ENCODE results near the gene ZNF628. TPM values are rescaled to one million over a fixed set of nuclear protein-coding genes. Genes with fewer than 3 reads are reported as not detected.

The ZNF628 gene
- total and polyA plus RNA-seq, 2 donors (not counting 1 experiment from before 2014, with no cell fraction given) = 0.49 to 1.3 TPM

DNA sequence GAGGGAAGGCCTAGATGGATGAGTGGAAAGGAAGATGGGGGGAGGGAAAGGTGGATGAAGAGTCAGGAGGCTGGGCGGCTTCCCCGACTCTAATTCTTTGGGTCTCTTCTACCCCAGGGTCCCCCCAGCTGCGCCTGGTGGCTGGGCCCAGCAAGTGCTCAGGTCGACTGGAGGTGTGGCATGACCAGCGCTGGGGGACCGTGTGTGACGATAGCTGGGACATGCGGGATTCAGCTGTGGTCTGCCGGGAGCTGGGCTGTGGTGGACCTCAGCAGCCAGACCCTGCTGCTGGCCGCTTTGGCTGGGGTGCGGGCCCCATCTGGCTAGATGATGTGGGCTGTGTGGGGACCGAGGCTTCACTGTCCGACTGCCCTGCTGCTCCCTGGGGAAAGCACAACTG, 21.3 kb downstream of the ZNF628 start:
- Histone ChIP-seq H3K4me1 (ENCODE audit: control insufficient read depth, extremely low read depth, insufficient read depth, low read length) (peaks cover 11% of the 10 kb centered on the region), H3K79me2 (ENCODE audit: control insufficient read depth, insufficient read depth, low read length) (peaks cover 8% of the 10 kb centered on the region), H3K9me3 (ENCODE audit: control insufficient read depth, insufficient read depth, low read depth, low read length) (no peaks in the 10 kb centered on the region), H3K9ac (ENCODE audit: insufficient read depth, low read length) (no peak overlapping the region), H3K4me2 (ENCODE audit: extremely low read depth, insufficient read depth, low read length) (no peak overlapping the region), H3K27ac (ENCODE audit: insufficient read depth, low read length) (no peak overlapping the region), H3K36me3 (ENCODE audit: control insufficient read depth, insufficient read depth, low read length) (peaks cover 11% of the 10 kb centered on the region), H3K4me3 (replicated peaks in 1 of 4; ENCODE audit: control extremely low read depth in 1 of 4, insufficient read depth in 1 of 4, low read depth in 3 of 4, low read length in 4 of 4) (no peak overlapping the region), H4K20me1 (ENCODE audit: control insufficient read depth, extremely low read depth, insufficient read depth, low read length) (no peaks in the 10 kb centered on the region), H3K27me3 (ENCODE audit: control insufficient read depth, insufficient read depth, low read length) (no peaks in the 10 kb centered on the region), H2AFZ (ENCODE audit: low read length) (no peak overlapping the region)
- TF ChIP-seq, protein P1, sequence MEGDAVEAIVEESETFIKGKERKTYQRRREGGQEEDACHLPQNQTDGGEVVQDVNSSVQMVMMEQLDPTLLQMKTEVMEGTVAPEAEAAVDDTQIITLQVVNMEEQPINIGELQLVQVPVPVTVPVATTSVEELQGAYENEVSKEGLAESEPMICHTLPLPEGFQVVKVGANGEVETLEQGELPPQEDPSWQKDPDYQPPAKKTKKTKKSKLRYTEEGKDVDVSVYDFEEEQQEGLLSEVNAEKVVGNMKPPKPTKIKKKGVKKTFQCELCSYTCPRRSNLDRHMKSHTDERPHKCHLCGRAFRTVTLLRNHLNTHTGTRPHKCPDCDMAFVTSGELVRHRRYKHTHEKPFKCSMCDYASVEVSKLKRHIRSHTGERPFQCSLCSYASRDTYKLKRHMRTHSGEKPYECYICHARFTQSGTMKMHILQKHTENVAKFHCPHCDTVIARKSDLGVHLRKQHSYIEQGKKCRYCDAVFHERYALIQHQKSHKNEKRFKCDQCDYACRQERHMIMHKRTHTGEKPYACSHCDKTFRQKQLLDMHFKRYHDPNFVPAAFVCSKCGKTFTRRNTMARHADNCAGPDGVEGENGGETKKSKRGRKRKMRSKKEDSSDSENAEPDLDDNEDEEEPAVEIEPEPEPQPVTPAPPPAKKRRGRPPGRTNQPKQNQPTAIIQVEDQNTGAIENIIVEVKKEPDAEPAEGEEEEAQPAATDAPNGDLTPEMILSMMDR (conservative IDR thresholded peaks at IDR 0.05 in 1 of 2, IDR thresholded peaks at IDR 0.05 in 1 of 2; ENCODE audit: low read depth in 1 of 2, low read length in 2 of 2) = no peak
- no peak for TF ChIP-seq EZH2 (IDR thresholded peaks at IDR 0.05; ENCODE audit: low read length, missing control alignments)
- no peak for DNase-seq (ENCODE audit: low read depth in 2 of 2)

DNA sequence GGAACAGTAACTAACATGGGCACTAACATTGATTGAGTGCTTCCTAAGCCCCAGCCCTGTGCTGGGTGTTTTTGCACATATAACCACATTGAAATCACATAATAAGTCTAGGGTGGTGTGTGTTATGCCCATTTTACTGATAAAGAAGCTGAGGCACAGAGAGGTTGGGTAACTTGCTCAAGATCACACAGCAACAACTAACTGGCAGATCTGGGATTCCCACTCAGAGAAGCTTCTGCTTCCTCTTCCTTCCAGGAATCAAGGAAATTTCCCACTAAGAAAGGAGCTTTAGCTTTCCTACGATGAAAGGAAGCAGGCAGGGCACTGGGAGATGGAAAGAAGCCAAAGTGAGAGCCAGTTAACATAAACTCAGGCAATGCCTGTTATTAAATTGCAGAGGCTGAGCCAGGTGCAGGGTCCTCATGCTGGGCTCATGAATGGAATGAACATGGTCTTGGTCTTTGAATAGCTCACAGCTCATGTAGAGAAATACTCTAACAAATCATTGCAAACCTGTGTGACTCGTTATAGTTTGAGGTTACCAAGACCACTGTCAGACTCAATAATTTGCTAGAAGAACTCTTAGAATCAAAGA, 21.9 kb downstream of the ZNF628 start:
- Histone ChIP-seq H3K9me3 (ENCODE audit: control insufficient read depth, insufficient read depth, low read depth, low read length) (no peaks in the 10 kb centered on the region), H4K20me1 (ENCODE audit: control insufficient read depth, extremely low read depth, insufficient read depth, low read length) (no peaks in the 10 kb centered on the region), H3K9ac (ENCODE audit: insufficient read depth, low read length) (no peak overlapping the region), H3K4me1 (ENCODE audit: control insufficient read depth, extremely low read depth, insufficient read depth, low read length) (peaks cover 7% of the 10 kb centered on the region), H3K36me3 (ENCODE audit: control insufficient read depth, insufficient read depth, low read length) (peaks cover 13% of the 10 kb centered on the region), H3K79me2 (ENCODE audit: control insufficient read depth, insufficient read depth, low read length) (peaks cover 8% of the 10 kb centered on the region), H3K4me3 (replicated peaks in 1 of 4; ENCODE audit: control extremely low read depth in 1 of 4, insufficient read depth in 1 of 4, low read depth in 3 of 4, low read length in 4 of 4) (no peak overlapping the region), H3K27me3 (ENCODE audit: control insufficient read depth, insufficient read depth, low read length) (no peaks in the 10 kb centered on the region), H3K27ac (ENCODE audit: insufficient read depth, low read length) (no peak overlapping the region), H2AFZ (ENCODE audit: low read length) (no peak overlapping the region), H3K4me2 (ENCODE audit: extremely low read depth, insufficient read depth, low read length) (no peak overlapping the region)
- TF ChIP-seq EZH2 (IDR thresholded peaks at IDR 0.05; ENCODE audit: low read length, missing control alignments) = no peak
- TF ChIP-seq, protein P1 (conservative IDR thresholded peaks at IDR 0.05 in 1 of 2, IDR thresholded peaks at IDR 0.05 in 1 of 2; ENCODE audit: low read depth in 1 of 2, low read length in 2 of 2) = no peak
- DNase-seq (ENCODE audit: low read depth in 2 of 2) = no peak

DNA sequence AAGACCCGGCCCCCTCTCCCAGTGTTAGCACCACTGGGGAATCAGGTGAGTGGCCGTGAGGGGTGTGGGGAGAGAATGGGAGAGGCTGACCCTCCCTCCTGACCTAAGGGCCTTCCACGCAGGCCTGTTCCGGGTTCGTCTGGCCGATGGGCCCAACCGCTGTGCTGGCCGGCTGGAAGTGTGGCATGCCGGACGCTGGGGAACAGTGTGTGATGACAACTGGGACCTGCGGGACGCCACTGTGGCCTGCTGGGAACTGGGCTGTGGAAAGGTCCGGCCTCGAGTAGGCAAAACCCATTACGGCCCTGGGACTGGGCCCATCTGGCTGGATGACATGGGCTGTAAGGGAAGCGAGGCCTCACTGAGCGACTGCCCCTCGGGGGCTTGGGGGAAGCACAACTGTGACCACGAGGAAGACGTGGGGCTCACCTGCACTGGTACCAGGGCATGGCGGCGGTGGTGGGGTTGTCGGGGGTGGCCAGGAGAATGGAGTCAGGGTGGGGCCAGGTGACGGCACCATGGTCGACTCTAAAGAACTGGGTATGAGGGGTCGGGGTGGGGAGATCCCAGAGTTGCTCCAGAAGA, 24.0 kb downstream of the ZNF628 start:
- TF ChIP-seq, protein P1 (conservative IDR thresholded peaks at IDR 0.05 in 1 of 2, IDR thresholded peaks at IDR 0.05 in 1 of 2; ENCODE audit: low read depth in 1 of 2, low read length in 2 of 2) = no peak
- no peak for TF ChIP-seq EZH2 (IDR thresholded peaks at IDR 0.05; ENCODE audit: low read length, missing control alignments)
- H3K36me3 ChIP-seq (ENCODE audit: control insufficient read depth, insufficient read depth, low read length) = peaks cover 14% of the 10 kb centered on the region
- H3K27me3 ChIP-seq (ENCODE audit: control insufficient read depth, insufficient read depth, low read length) = no peaks in the 10 kb centered on the region
- H3K4me2 ChIP-seq (ENCODE audit: extremely low read depth, insufficient read depth, low read length) = no peak overlapping the region
- H3K9ac ChIP-seq (ENCODE audit: insufficient read depth, low read length) = no peak overlapping the region
- DNase-seq (ENCODE audit: low read depth in 2 of 2) = no peak
- no peaks in the 10 kb centered on the region for H3K9me3 ChIP-seq (ENCODE audit: control insufficient read depth, insufficient read depth, low read depth, low read length)
- no peaks in the 10 kb centered on the region for H4K20me1 ChIP-seq (ENCODE audit: control insufficient read depth, extremely low read depth, insufficient read depth, low read length)
- peaks cover 5% of the 10 kb centered on the region for H3K79me2 ChIP-seq (ENCODE audit: control insufficient read depth, insufficient read depth, low read length)
- no peak overlapping the region for H3K27ac ChIP-seq (ENCODE audit: insufficient read depth, low read length)
- H3K4me3 ChIP-seq (replicated peaks in 1 of 4; ENCODE audit: control extremely low read depth in 1 of 4, insufficient read depth in 1 of 4, low read depth in 3 of 4, low read length in 4 of 4) = no peak overlapping the region
- no peak overlapping the region for H2AFZ ChIP-seq (ENCODE audit: low read length)
- peaks cover 1% of the 10 kb centered on the region for H3K4me1 ChIP-seq (ENCODE audit: control insufficient read depth, extremely low read depth, insufficient read depth, low read length)

All from fibroblast of lung (primary cell).